Neural cell (in vitro differentiated cells): ENCODE results near the gene CRYGS. TPM values are rescaled to one million over a fixed set of nuclear protein-coding genes. Genes with fewer than 3 reads are reported as not detected.

ENCODE experiments used
- H2AFZ ChIP-seq: fragments of 200-600, 300-800 bp; sonication (generic), shearing (Covaris generic); 2 replicates; pipeline ENCODE4 v1.6.0; 2014; ENCODE audit warnings: low read depth, mild to moderate bottlenecking, antibody characterized with exemption, low read length, moderate library complexity
- H3F3A ChIP-seq: fragments of 200-600 bp; shearing (Covaris generic); 2 replicates; pipeline ENCODE4 v1.6.1; 2016; ENCODE audit warnings: mild to moderate bottlenecking, moderate library complexity, mixed read lengths, antibody characterized with exemption, low read length; ENCODE audit not compliant: insufficient read depth, poor library complexity, severe bottlenecking
- H3K27ac ChIP-seq: fragments of 200-600, 300-800 bp; sonication (generic), shearing (Covaris generic); 2 replicates; pipeline ENCODE4 v1.5.1; 2014; ENCODE audit warnings: mild to moderate bottlenecking, low read length, moderate library complexity
- H3K27me3 ChIP-seq: fragments of 300-800, 200-600 bp; sonication (generic), shearing (Covaris generic); 2 replicates; pipeline ENCODE4 v1.6.0; 2014; ENCODE audit warnings: mild to moderate bottlenecking, low read depth, low read length, moderate library complexity; ENCODE audit not compliant: insufficient read depth
- H3K36me3 ChIP-seq: fragments of 300-800, 200-600 bp; sonication (generic), shearing (Covaris generic); 2 replicates; pipeline ENCODE4 v1.5.1; 2014; ENCODE audit warnings: mild to moderate bottlenecking, antibody characterized with exemption, low read length, moderate library complexity; ENCODE audit not compliant: insufficient read depth
- H3K4me2 ChIP-seq: fragments of 300-800, 200-600 bp; sonication (generic), shearing (Covaris generic); 2 replicates; pipeline ENCODE4 v1.6.0; 2014; ENCODE audit warnings: mild to moderate bottlenecking, low read length
- H3K4me3 ChIP-seq: fragments of 300-800, 200-600 bp; sonication (generic), shearing (Covaris generic); 2 replicates; pipeline ENCODE4 v1.5.1; 2014; ENCODE audit warnings: mild to moderate bottlenecking, low read length, moderate library complexity
- H3K79me2 ChIP-seq: fragments of 200-600 bp; shearing (Covaris generic); replicated peaks from 2 replicates; pipeline ENCODE4 v1.6.0; 2014; ENCODE audit warnings: mild to moderate bottlenecking, low read length, moderate library complexity; ENCODE audit not compliant: insufficient read depth
- H3K9ac ChIP-seq: fragments of 300-800, 200-600 bp; sonication (generic), shearing (Covaris generic); 2 replicates; pipeline ENCODE4 v1.6.1; 2016; ENCODE audit warnings: mild to moderate bottlenecking, low read length, mixed read lengths
- H3K9me2 ChIP-seq: fragments of 200-600 bp; shearing (Covaris generic); 2 replicates; pipeline ENCODE4 v1.6.1; 2016; ENCODE audit warnings: mild to moderate bottlenecking, low read length, mixed read lengths; ENCODE audit not compliant: insufficient read depth
- H3K9me3 ChIP-seq: fragments of 200-600, 300-800 bp; sonication (generic), shearing (Covaris generic); 2 replicates; pipeline ENCODE4 v1.6.1; 2016; ENCODE audit warnings: mild to moderate bottlenecking, mixed run types, low read length, moderate library complexity, mixed read lengths
- H4K20me1 ChIP-seq: fragments of 200-600 bp; shearing (Covaris generic); 2 replicates; pipeline ENCODE4 v1.6.1; 2016; ENCODE audit warnings: mild to moderate bottlenecking, mixed run types; ENCODE audit not compliant: insufficient read depth
- CTCF ChIP-seq: fragments of 450-650 bp; IDR thresholded peaks from 2 replicates; pipeline ENCODE4 v1.5.1; 2014; ENCODE audit warnings: antibody characterized with exemption, mild to moderate bottlenecking, moderate library complexity; ENCODE audit not compliant: poor library complexity, severe bottlenecking
- EP300 ChIP-seq: fragments of 450-650 bp; conservative IDR thresholded peaks from 2 replicates; pipeline ENCODE4 v1.6.1; 2014; ENCODE audit warnings: antibody characterized with exemption, mild to moderate bottlenecking, moderate library complexity; ENCODE audit not compliant: poor library complexity, severe bottlenecking
- EZH2 ChIP-seq: fragments of 200-600, 300-800 bp; shearing (Covaris generic), sonication (generic); IDR thresholded peaks from 2 replicates; pipeline ENCODE4 v1.6.1; 2014; ENCODE audit warnings: antibody characterized with exemption, low read length, borderline replicate concordance, mild to moderate bottlenecking; ENCODE audit not compliant: insufficient read depth, poor library complexity, severe bottlenecking
- MXI1 ChIP-seq: fragments of 450-650 bp; conservative IDR thresholded peaks from 2 replicates; pipeline ENCODE4 v1.6.1; 2014; ENCODE audit warnings: antibody characterized with exemption, mild to moderate bottlenecking; ENCODE audit not compliant: poor library complexity, severe bottlenecking
- POLR2AphosphoS5 ChIP-seq: IDR thresholded peaks from 2 replicates; pipeline ENCODE4 v1.6.1; 2012
- RAD21 ChIP-seq: fragments of 450-650 bp; conservative IDR thresholded peaks from 2 replicates; pipeline ENCODE4 v1.6.1; 2014; ENCODE audit warnings: antibody characterized with exemption, mild to moderate bottlenecking, moderate library complexity
- SMC3 ChIP-seq: fragments of 450-650 bp; conservative IDR thresholded peaks from 2 replicates; pipeline ENCODE4 v1.6.1; 2014; ENCODE audit warnings: antibody characterized with exemption, mild to moderate bottlenecking, moderate library complexity; ENCODE audit not compliant: poor library complexity
- TAF1 ChIP-seq: IDR thresholded peaks from 2 replicates; pipeline ENCODE4 v1.6.1; 2012; ENCODE audit warnings: low read depth
- polyA plus RNA-seq: library from polyadenylated mRNA; depleted of rRNA; stranded (reverse); fragments of >200 nt; gene quantifications from 2 replicates; pipeline ENCODE4 v1.2.3, GENCODE V29; 2014
- TF ChIP-seq, protein P1 (sequence below): IDR thresholded peaks from 2 replicates; pipeline ENCODE4 v1.6.1; 2012; ENCODE audit warnings: borderline replicate concordance

The CRYGS gene
- polyA plus RNA-seq, 1 donor from 2014 or later = 7.7 TPM

DNA sequence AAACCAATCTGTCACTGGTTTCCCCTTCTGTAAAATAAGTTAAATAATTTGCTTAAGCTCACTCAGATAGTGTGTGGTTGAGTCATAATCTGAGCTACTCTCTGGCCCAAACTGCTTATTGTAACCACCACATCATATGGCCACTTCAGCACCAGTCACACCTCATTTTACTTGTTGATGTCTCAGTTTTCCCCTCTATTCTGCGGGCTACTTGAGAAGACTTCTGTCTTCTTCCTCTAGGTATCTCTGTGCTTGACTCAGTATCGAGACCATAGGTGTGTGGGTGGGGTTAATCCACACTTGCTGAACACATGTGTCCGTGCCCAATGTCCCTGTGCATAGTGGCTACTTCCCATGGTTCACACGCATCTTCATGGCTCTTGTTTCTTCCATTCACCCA lies 32.9 kb downstream of the CRYGS start:
- Histone ChIP-seq H3K27me3 (no peaks in the 10 kb centered on the region), H3K4me2 (no peak overlapping the region), H3K27ac (no peak overlapping the region), H4K20me1 (no peaks in the 10 kb centered on the region), H3K4me3 (no peak overlapping the region), H3F3A (no peaks in the 10 kb centered on the region), H3K36me3 (no peaks in the 10 kb centered on the region), H2AFZ (no peak overlapping the region), H3K79me2 (no peaks in the 10 kb centered on the region), H3K9me3 (no peaks in the 10 kb centered on the region), H3K9ac (no peak overlapping the region), H3K9me2 (no peaks in the 10 kb centered on the region)
- TF ChIP-seq EZH2 (no peak), CTCF (no peak), TAF1 (no peak), MXI1 (no peak), POLR2AphosphoS5 (no peak), SMC3 (no peak), EP300 (no peak), RAD21 (no peak)
- TF ChIP-seq, protein P1, sequence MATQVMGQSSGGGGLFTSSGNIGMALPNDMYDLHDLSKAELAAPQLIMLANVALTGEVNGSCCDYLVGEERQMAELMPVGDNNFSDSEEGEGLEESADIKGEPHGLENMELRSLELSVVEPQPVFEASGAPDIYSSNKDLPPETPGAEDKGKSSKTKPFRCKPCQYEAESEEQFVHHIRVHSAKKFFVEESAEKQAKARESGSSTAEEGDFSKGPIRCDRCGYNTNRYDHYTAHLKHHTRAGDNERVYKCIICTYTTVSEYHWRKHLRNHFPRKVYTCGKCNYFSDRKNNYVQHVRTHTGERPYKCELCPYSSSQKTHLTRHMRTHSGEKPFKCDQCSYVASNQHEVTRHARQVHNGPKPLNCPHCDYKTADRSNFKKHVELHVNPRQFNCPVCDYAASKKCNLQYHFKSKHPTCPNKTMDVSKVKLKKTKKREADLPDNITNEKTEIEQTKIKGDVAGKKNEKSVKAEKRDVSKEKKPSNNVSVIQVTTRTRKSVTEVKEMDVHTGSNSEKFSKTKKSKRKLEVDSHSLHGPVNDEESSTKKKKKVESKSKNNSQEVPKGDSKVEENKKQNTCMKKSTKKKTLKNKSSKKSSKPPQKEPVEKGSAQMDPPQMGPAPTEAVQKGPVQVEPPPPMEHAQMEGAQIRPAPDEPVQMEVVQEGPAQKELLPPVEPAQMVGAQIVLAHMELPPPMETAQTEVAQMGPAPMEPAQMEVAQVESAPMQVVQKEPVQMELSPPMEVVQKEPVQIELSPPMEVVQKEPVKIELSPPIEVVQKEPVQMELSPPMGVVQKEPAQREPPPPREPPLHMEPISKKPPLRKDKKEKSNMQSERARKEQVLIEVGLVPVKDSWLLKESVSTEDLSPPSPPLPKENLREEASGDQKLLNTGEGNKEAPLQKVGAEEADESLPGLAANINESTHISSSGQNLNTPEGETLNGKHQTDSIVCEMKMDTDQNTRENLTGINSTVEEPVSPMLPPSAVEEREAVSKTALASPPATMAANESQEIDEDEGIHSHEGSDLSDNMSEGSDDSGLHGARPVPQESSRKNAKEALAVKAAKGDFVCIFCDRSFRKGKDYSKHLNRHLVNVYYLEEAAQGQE = no peak

DNA sequence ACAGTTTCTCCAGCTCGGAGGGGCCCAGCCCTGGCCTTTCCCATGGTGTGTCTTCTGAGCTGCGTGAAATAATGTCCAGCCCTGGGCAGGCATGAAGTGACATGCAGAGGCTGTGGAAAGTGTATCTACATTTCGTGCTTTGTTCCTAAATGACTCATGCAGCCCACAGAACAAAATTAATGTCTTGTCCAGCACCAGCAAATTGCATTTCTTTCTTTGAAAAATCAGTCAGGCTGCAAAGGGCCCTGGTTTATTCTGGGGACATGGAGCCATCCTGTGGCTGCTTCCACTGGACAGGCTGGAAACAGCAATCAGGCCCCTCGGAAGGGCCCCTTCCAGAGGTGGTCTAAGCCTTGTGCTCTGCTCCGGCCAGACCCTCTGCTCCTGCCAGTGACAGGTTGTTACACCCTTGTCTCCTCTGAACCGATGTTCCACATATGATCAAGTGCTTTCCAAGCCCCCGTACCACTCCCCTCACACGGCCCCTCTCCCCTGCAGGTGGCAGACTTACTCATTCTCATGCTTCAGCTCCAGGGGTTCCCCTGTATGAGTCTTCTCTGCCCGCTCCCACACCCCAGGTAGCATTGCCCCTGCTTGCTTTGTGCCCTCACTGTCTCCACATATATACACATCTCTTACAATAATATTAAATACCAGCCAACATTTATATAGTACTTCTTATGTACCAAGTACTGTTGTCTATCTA lies 33.7 kb downstream of the CRYGS start:
- Histone ChIP-seq H3F3A (no peaks in the 10 kb centered on the region), H4K20me1 (no peaks in the 10 kb centered on the region), H3K79me2 (no peaks in the 10 kb centered on the region), H3K9me2 (no peaks in the 10 kb centered on the region), H3K27me3 (no peaks in the 10 kb centered on the region), H3K36me3 (no peaks in the 10 kb centered on the region), H3K4me3 (no peak overlapping the region), H3K4me2 (no peak overlapping the region), H3K27ac (no peak overlapping the region), H3K9me3 (no peaks in the 10 kb centered on the region), H3K9ac (no peak overlapping the region), H2AFZ (no peak overlapping the region)
- TF ChIP-seq, protein P1 = no peak
- no peak for TF ChIP-seq TAF1
